Measurements from ENCODE around the gene NR4A1.

The NR4A1 gene

GRCh38 chr12:52079576-52080402 is 28.5 kb downstream of the NR4A1 start, which contains the start of gene SMIM41:
Gene SMIM41, plus strand, starts transcription at chr12:52079704. Its CDS starts 76 bp downstream, at chr12:52079780.
- DNase-seq (ENCODE audit: low read depth), result no peak

- DNase-seq (ENCODE audit: low read depth), result no peak
Measured at GRCh38 chr12:52080403-52081251, 29.4 kb downstream of the NR4A1 start.

DNA sequence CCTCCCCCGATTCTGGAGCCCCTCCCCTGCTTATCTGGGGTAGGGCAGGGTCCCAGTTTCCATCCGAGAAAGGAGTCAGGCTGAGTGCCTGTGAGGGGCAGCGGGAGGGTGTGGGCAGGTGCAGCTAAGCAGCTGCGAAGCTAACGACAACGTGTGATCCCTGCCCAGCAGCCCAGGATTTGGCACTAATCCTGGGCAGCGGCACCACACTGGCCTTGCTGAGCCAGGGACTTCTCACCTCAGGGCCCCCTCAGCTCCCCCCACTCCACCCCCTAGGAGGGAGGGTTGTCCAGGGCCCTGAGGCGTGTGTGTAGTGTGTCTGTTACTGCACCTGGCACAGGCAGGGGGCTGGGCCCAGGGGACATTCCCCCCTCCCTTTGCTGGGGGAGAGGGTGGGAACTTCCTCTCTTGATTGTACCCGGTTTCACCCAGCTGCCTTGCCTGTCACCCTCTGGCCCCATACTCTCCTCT is 30.1 kb downstream of the NR4A1 start:
- no peak for DNase-seq (ENCODE audit: low read depth)

GRCh38 chr12:52082026-52082668 is 30.9 kb downstream of the NR4A1 start:
- DNase-seq (ENCODE audit: low read depth), result peak; percentile 83

DNA sequence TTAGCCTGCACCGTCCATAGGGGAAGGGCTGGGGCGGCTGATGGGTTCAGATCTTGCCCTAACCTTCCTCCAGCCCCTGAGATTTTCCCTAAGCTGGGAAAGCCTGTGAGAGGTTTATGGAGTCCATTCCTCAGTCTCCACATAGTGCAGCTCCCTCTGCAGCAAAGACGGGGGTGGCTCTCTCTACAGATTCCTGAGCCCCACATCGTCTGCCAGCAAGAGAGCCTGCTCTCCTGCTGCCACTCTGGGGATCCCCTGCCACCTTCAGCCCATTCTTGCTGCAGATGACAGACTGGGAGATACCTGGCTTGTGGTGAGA is 31.4 kb downstream of the NR4A1 start:
- DNase-seq (ENCODE audit: low read depth), result no peak

GRCh38 chr12:52082988-52083637 is 31.9 kb downstream of the NR4A1 start:
- DNase-seq (ENCODE audit: low read depth), result peak; percentile 76

- no peak for DNase-seq (ENCODE audit: low read depth)
Measured at GRCh38 chr12:52083638-52083996, 32.4 kb downstream of the NR4A1 start.

GRCh38 chr12:52084491-52085231 is 33.4 kb downstream of the NR4A1 start:
- DNase-seq (ENCODE audit: low read depth), result no peak

GRCh38 chr12:52085682-52086180 is 34.5 kb downstream of the NR4A1 start:
- DNase-seq (ENCODE audit: low read depth), result no peak

DNA sequence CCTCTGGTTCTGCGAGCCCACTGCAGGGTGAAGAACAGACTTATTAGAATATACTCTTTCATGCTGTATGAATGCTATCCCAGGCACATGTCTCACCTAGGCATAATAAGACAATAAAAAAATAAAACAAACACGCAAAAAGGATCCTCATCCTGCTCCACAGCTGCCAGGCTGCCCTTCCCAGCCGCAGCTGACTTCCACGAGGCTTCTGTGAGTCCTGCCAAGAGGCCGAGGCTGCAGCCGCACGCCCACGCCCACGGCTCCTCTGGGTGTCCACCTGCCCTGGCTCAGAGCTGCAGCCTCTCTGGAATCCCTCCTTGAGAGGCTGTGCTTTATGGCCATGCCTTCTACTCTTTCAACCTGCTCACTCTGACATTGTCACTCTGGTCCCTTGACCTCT is 35.1 kb downstream of the NR4A1 start:
- DNase-seq (ENCODE audit: low read depth), result no peak

- DNase-seq (ENCODE audit: low read depth), result no peak
Measured at GRCh38 chr12:52086944-52087835, 35.9 kb downstream of the NR4A1 start.

DNA sequence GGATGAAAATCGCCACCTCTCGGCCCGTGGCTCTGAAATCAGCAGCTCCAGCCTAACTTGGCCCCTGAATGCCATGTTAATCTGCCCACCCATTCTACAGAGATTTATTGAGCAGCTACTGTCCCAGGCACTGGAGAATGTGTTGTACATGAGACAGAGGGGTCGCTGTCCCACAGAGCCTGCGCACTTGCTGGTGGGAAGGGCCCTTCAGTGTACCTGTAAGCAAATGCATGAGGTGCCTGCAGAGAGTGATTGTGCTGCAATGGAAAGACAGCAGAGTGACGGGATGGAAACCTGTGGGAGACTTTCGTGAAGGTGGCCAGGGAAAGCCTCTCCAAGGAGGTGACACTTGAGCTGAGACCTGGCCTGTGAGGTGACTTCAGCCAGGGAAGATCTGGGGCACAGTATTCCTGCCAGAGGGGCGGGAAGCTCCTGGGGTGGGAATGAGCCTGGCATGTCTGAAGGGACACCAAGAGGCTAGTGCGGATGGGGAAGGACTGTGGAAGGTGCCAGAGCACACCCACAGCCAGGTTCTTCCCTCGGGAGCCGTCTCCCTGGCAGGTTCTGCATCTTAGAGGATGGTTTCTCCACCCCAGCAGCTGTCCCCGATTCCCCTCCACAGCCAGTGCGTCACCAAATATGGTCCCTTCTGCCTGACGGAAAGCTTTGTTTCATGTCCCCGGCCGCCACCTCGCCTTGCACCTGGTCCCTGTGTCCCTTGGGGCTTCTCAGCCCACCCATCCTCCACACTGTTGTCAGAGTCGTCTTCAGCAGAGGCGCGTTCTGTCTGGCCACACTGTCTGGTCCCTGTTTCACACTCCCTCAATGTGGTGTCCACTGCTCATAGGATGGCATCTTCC is 36.9 kb downstream of the NR4A1 start:
- no peak for DNase-seq (ENCODE audit: low read depth)

- DNase-seq (ENCODE audit: low read depth), result no peak
Measured at GRCh38 chr12:52089491-52089890, 38.2 kb downstream of the NR4A1 start.

DNA sequence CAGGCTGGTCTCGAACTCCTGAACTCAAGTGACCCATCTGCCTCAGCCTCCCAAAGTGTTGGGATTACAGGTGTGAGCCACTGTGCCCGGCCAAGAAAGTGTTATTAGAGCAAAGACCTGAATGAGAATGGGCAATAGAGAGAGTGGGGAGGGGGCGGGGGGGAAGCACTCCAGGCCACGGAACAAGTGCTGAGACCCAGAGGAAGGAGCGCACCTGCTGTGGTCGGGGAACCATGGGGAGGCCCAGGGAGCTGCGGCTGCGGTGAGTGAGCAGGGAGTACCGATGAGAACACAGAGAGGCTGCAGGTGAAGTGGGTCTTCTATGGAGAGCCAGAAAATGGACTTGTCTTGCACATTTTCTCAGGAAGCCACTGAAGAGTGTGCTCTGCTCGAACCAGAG is 39.0 kb downstream of the NR4A1 start:
- DNase-seq (ENCODE audit: low read depth), result no peak

DNA sequence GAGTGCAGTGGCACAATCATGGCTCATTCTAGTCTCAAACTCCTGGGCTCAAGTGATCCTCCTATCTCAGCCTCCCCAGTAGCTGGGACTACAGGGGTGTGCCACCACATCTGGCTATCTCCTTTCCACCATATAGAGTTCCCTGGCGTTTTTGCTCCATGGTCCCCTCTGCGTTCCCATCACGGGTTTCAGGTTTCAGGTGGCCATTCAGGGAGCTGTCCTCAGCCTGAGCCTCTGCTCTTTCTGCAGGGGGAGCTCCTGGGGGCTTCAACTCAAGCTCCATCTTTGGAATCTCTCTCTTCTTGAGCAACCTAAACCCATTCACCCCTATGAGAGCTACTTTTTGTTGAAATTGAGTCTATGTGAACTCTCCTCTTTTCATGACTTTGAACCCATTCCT is 39.8 kb downstream of the NR4A1 start:
- no peak for DNase-seq (ENCODE audit: low read depth)

DNA sequence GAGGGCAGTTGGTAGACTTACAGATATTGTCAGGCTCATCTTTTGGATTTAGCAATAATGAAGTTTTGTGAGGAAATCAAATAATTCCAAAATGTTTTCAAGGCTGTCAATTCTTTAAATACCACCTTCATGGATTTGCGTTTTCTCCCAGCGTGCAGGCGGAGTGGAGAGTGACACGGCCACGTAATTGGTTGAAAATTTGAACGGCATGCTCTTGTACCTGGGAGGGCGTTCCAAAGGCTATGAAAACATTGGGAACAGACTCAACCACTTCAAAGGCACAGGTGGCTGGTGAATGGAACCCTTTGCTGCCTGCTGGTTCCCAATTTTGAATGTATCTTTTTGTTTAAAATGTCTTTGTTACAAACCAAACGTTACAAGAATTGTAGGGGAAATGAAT is 40.6 kb downstream of the NR4A1 start:
- no peak for DNase-seq (ENCODE audit: low read depth)

DNA sequence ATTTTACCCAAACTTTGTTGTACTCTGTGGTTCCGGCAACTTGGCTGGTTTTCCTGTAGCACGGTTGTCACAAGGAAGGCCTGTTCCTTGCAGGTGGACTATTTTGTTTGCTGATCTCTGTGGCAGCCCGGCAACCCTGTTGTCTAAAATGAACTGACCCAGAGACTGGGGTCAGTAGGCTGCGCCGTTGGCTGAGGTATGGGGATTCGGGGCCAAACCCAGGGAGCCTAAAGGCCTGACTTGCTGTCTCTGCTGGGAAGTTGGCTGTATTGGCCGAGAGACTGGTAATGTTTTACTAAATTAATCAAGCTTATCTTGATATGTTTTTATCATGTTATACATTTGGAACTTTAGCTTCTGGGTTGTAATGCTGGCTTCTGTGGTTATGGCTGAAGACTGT is 42.1 kb downstream of the NR4A1 start:
- no peak for DNase-seq (ENCODE audit: low read depth)

DNA sequence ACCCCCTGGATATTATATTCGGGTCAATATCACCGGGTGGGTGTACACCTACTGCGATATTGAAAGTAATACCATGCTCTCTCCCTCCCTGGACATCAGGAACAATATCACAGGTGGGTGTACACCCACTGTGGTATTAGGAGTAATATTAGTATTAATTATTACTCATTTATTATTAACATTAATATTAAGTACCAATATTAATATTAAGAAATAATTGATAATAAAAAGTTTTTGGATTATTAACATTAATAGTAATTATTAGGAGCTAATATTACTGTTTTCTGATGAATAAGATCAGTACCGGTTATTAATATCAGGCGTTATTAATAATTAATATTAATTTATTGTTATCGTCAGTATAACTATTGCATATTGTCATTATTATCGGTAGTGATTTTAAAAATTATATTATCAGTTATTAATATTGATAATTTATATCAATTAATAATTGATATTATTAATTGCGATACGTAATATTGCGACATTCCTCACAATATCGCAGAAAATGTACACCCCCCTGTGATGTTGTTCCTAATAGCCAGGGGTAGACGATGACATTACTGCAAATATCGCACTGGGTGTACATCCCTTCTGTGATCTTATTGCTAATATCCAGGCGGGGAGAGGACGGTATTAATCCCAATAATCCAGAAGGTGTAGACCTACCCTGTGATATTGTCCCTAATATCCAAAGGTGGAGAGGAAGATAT is 45.2 kb downstream of the NR4A1 start:
- DNase-seq (ENCODE audit: low read depth), result no peak

All from EH (cell line).